Stimulated activated CD4-positive, alpha-beta T cell treated with anti-CD3 and anti-CD28 coated beads, Interleukin-4, amount 100 ng/mL, for 1 hour (primary cell): ENCODE data around the gene HNF1B.

ENCODE experiments used
- DNase-seq: peaks from one replicate; pipeline ENCODE4 v3.0.0-alpha.2; 2020

HNF1B gene

GRCh38 chr17:37732316-37732715 is 12.5 kb downstream of the HNF1B start:
- DNase-seq: no peak

- no peak for DNase-seq
These were observed 13.8 kb downstream of the HNF1B start for GRCh38 chr17:37731056-37731455.

- no peak for DNase-seq
These were observed 15.0 kb downstream of the HNF1B start for GRCh38 chr17:37729905-37730304.

GRCh38 chr17:37726891-37727675 is 17.8 kb downstream of the HNF1B start:
- no peak for DNase-seq

GRCh38 chr17:37726248-37726647 is 18.6 kb downstream of the HNF1B start:
- DNase-seq: no peak

GRCh38 chr17:37725601-37726146 is 19.2 kb downstream of the HNF1B start:
- no peak for DNase-seq

- no peak for DNase-seq
These were observed 19.8 kb downstream of the HNF1B start for GRCh38 chr17:37725021-37725595.

- DNase-seq: no peak
These were observed 23.9 kb downstream of the HNF1B start for GRCh38 chr17:37720989-37721388.

- no peak for DNase-seq
These were observed 25.0 kb downstream of the HNF1B start for GRCh38 chr17:37719866-37720265.

GRCh38 chr17:37718324-37719048 is 26.4 kb downstream of the HNF1B start:
- no peak for DNase-seq

- DNase-seq: no peak
These were observed 27.1 kb downstream of the HNF1B start for GRCh38 chr17:37717627-37718323.

GRCh38 chr17:37714897-37715296 is 30.0 kb downstream of the HNF1B start:
- DNase-seq: no peak

- DNase-seq: no peak
These were observed 31.2 kb downstream of the HNF1B start for GRCh38 chr17:37713624-37714023.

- no peak for DNase-seq
These were observed 31.8 kb downstream of the HNF1B start for GRCh38 chr17:37713028-37713431.

GRCh38 chr17:37711113-37711512 is 33.7 kb downstream of the HNF1B start:
- no peak for DNase-seq

- DNase-seq: no peak
These were observed 34.4 kb downstream of the HNF1B start for GRCh38 chr17:37710344-37710886.

- DNase-seq: no peak
These were observed 36.1 kb downstream of the HNF1B start for GRCh38 chr17:37708616-37709212.

GRCh38 chr17:37708008-37708615 is 36.7 kb downstream of the HNF1B start:
- no peak for DNase-seq

GRCh38 chr17:37706446-37706845 is 38.4 kb downstream of the HNF1B start:
- no peak for DNase-seq

GRCh38 chr17:37702598-37702997 is 42.3 kb downstream of the HNF1B start:
- no peak for DNase-seq

GRCh38 chr17:37701496-37701898 is 43.4 kb downstream of the HNF1B start:
- peak; percentile 28 for DNase-seq

- no peak for DNase-seq
These were observed 44.0 kb downstream of the HNF1B start for GRCh38 chr17:37700881-37701280.
